OCI-LY7 (cell line): Measurements from ENCODE around the gene SWT1.

Experiments used
- EZH2phosphoT487 ChIP-seq: fragments of 200-600 bp; sonication (generic); IDR thresholded peaks from 2 replicates; pipeline ENCODE4 v1.6.1; 2018; ENCODE audit warnings: low read depth, borderline replicate concordance, mild to moderate bottlenecking, mixed run types, antibody characterized with exemption, low read length, moderate library complexity, mixed read lengths
- TF ChIP-seq, protein P1 (sequence below): fragments of 200-600 bp; sonication (generic); conservative IDR thresholded peaks from 2 replicates; pipeline ENCODE4 v1.5.1; 2014; ENCODE audit warnings: mild to moderate bottlenecking, antibody characterized with exemption, low read length, moderate library complexity, mixed read lengths

GRCh38 chr1:185280589-185280988, 123.6 kb downstream of the SWT1 start:
- TF ChIP-seq, protein P1, sequence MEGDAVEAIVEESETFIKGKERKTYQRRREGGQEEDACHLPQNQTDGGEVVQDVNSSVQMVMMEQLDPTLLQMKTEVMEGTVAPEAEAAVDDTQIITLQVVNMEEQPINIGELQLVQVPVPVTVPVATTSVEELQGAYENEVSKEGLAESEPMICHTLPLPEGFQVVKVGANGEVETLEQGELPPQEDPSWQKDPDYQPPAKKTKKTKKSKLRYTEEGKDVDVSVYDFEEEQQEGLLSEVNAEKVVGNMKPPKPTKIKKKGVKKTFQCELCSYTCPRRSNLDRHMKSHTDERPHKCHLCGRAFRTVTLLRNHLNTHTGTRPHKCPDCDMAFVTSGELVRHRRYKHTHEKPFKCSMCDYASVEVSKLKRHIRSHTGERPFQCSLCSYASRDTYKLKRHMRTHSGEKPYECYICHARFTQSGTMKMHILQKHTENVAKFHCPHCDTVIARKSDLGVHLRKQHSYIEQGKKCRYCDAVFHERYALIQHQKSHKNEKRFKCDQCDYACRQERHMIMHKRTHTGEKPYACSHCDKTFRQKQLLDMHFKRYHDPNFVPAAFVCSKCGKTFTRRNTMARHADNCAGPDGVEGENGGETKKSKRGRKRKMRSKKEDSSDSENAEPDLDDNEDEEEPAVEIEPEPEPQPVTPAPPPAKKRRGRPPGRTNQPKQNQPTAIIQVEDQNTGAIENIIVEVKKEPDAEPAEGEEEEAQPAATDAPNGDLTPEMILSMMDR, result no peak
- TF ChIP-seq EZH2phosphoT487, result no peak
